ENCODE measurements around the gene FFAR4.

The FFAR4 gene

GRCh38 chr10:93601774-93602162 is 35.3 kb downstream of the FFAR4 start:
- Mint-ChIP-seq H3K27ac (no peak overlapping the region), H3K4me1 (peaks cover 4% of the 10 kb centered on the region), H3K9me3 (no peaks in the 10 kb centered on the region), H3K27me3 (peaks cover 25% of the 10 kb centered on the region), H3K4me3 (no peak overlapping the region), H3K36me3 (no peaks in the 10 kb centered on the region)

DNA sequence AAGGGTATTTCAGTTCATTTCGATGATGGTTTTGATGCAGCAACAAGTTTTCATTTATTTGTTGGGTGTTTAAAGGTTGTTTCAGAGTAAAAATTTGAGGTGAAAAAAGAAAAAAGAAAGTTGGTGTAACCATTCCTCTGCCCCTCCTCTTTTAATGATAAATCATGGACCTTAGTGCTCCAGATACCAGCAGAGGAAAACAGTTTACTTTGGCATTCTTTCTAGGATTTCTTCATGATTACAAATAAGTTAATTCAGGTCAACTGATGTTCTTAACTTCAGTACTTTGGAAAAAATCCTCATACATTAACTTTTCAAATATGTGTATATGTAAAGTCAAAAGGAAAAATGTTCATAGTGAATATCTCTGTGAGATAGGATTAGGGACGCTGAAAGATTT is 36.6 kb downstream of the FFAR4 start:
- Mint-ChIP-seq H3K4me3 (no peak overlapping the region), H3K9me3 (no peaks in the 10 kb centered on the region), H3K4me1 (peaks cover 4% of the 10 kb centered on the region), H3K36me3 (no peaks in the 10 kb centered on the region), H3K27me3 (peaks cover 27% of the 10 kb centered on the region), H3K27ac (no peak overlapping the region)

DNA sequence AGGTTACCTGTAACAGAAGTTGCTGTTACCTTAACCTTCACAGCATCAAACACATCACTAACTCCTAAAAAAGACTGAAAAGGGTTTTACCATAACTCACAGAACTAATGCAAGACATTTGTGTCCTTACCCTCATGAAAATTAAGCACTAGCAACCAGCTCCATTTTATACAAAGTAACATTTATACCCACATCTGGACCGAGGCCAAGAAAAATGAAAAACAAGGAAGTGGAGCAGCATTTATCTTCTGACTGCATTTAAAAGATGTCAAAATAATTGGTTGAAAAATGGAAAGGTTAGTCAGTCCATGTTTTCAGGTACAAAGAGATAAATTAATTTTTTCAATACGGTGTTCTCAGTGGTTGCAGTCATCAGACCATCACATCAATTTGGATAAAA is 37.7 kb downstream of the FFAR4 start:
- H3K36me3 Mint-ChIP-seq = no peaks in the 10 kb centered on the region
- H3K9me3 Mint-ChIP-seq = no peaks in the 10 kb centered on the region
- peaks cover 25% of the 10 kb centered on the region for H3K27me3 Mint-ChIP-seq
- H3K4me1 Mint-ChIP-seq = peaks cover 4% of the 10 kb centered on the region
- H3K27ac Mint-ChIP-seq = no peak overlapping the region
- H3K4me3 Mint-ChIP-seq = no peak overlapping the region

DNA sequence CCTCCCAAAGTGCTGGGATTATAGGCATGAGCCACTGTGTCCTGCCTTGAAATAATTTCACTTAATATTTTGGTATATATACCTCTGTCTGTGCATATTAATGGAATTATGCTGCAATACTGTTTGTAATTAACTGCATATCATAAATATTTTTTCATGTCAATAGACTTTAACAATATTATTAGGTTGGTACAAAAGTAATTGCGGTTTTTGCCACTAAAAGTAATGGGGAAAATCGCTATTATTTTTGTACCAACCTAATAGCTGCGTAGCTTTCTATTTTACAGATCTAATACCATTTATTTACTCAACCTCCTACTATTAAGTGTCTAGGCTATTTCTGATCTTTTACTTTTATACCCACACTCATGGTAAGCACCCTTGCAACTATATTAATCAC is 42.0 kb downstream of the FFAR4 start:
- Mint-ChIP-seq H3K4me3 (no peak overlapping the region), H3K27ac (no peak overlapping the region), H3K36me3 (no peaks in the 10 kb centered on the region), H3K4me1 (no peaks in the 10 kb centered on the region), H3K9me3 (no peaks in the 10 kb centered on the region), H3K27me3 (peaks cover 6% of the 10 kb centered on the region)

- H3K9me3 Mint-ChIP-seq = no peaks in the 10 kb centered on the region
- H3K4me1 Mint-ChIP-seq = no peaks in the 10 kb centered on the region
- no peak within 1 kb of the TSS for H3K27ac Mint-ChIP-seq
- H3K4me3 Mint-ChIP-seq = no peak within 1 kb of the TSS
- no peaks in the 10 kb centered on the region for H3K36me3 Mint-ChIP-seq
- H3K27me3 Mint-ChIP-seq = peaks cover 1% of the 10 kb centered on the region
Measured at GRCh38 chr10:93612311-93612710, 45.8 kb downstream of the FFAR4 start, which contains the start of gene PDE6C. Gene PDE6C, plus strand, starts transcription at chr10:93612537. Its CDS starts 189 bp downstream, at chr10:93612726.

DNA sequence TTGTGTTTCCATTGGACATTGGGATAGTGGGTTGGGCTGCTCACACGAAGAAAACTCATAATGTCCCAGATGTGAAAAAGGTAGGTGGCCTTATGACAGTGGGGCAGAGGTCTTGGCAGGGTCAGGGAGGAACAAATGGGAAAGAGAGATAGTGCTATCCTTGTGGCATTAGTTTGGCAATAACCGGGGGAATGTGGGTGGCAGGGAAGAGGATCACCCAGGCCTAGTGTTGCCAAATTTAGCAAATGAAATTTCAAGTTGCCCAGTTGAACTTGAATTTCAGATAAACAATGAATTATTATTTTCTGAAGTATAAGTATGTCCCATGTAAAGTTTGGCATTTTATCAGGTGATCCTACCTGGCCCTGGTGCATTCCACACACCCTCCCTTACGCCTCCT is 46.7 kb downstream of the FFAR4 start:
- Mint-ChIP-seq H3K9me3 (no peaks in the 10 kb centered on the region), H3K4me1 (no peaks in the 10 kb centered on the region), H3K27me3 (no peaks in the 10 kb centered on the region), H3K27ac (no peak overlapping the region), H3K4me3 (no peak overlapping the region), H3K36me3 (no peaks in the 10 kb centered on the region)

DNA sequence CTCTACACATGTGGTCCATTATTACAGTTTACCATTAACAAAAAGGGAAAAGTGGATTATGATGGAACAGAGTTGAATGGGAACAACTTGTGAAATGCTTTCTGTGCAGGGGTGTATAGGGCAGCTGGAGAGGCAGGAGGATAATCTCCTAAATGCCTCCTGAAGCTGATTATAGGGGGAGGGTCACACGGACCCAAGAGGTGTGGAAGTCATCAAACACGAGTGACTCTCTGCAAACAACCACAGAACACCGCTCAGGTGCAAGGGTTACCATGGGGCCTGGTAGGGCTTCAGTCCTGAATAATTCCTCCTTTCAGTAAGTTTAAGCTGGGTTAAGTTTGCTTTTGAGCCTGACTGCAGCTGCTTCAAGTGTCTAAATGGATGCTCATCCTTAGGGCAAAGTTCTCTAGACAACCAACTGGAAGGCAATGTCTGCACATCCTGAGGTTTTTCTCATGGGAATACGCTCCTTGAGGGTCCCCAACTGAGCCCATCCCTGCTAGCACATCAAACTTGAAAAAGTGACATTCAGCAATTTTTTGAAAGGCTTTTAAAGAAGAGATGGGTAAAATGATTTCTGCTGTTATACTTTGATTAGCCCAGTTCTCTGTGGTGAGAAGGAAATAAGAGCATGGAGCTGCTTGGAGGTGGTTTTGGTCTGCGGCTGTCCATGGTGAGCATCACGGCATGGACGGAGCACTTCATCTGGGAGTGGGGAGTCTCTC is 47.8 kb downstream of the FFAR4 start:
- no peak overlapping the region for H3K27ac Mint-ChIP-seq
- no peaks in the 10 kb centered on the region for H3K4me1 Mint-ChIP-seq
- no peak overlapping the region for H3K4me3 Mint-ChIP-seq
- no peaks in the 10 kb centered on the region for H3K9me3 Mint-ChIP-seq
- H3K27me3 Mint-ChIP-seq = no peaks in the 10 kb centered on the region
- no peaks in the 10 kb centered on the region for H3K36me3 Mint-ChIP-seq

- Mint-ChIP-seq H3K4me3 (no peak overlapping the region), H3K27ac (no peak overlapping the region), H3K4me1 (no peaks in the 10 kb centered on the region), H3K9me3 (no peaks in the 10 kb centered on the region), H3K36me3 (no peaks in the 10 kb centered on the region), H3K27me3 (no peaks in the 10 kb centered on the region)
Measured at GRCh38 chr10:93615576-93616235, 49.2 kb downstream of the FFAR4 start.

GRCh38 chr10:93620925-93621324 is 54.5 kb downstream of the FFAR4 start:
- Mint-ChIP-seq H3K4me3 (no peak overlapping the region), H3K27ac (no peak overlapping the region), H3K36me3 (no peaks in the 10 kb centered on the region), H3K4me1 (no peaks in the 10 kb centered on the region), H3K27me3 (peaks cover 5% of the 10 kb centered on the region), H3K9me3 (no peaks in the 10 kb centered on the region)

- Mint-ChIP-seq H3K4me3 (no peak overlapping the region), H3K27ac (no peak overlapping the region), H3K36me3 (no peaks in the 10 kb centered on the region), H3K4me1 (no peaks in the 10 kb centered on the region), H3K9me3 (no peaks in the 10 kb centered on the region), H3K27me3 (peaks cover 7% of the 10 kb centered on the region)
Measured at GRCh38 chr10:93622942-93623341, 56.5 kb downstream of the FFAR4 start.

DNA sequence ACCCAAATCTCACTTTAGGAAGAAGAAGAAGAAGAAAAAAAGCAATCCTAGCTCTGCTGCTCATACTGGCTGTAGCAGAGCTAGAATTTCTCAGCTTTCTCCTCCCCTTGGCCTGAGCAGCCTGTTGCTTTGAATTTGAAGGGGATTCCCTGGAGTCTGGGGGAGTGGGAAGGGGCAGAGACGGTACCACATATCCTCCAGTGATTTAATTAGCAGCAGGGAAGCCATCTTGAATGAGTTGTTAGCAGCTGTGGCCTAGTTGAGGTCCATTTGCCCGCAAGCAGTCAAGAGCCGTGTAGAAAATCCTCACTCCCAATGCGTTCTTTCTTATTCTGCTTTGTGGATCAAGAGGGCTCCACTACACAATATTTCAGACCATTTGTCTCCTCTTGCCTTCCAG is 62.4 kb downstream of the FFAR4 start:
- Mint-ChIP-seq H3K9me3 (no peaks in the 10 kb centered on the region), H3K27me3 (peaks cover 9% of the 10 kb centered on the region), H3K4me1 (no peaks in the 10 kb centered on the region), H3K36me3 (no peaks in the 10 kb centered on the region), H3K4me3 (no peak overlapping the region), H3K27ac (no peak overlapping the region)

DNA sequence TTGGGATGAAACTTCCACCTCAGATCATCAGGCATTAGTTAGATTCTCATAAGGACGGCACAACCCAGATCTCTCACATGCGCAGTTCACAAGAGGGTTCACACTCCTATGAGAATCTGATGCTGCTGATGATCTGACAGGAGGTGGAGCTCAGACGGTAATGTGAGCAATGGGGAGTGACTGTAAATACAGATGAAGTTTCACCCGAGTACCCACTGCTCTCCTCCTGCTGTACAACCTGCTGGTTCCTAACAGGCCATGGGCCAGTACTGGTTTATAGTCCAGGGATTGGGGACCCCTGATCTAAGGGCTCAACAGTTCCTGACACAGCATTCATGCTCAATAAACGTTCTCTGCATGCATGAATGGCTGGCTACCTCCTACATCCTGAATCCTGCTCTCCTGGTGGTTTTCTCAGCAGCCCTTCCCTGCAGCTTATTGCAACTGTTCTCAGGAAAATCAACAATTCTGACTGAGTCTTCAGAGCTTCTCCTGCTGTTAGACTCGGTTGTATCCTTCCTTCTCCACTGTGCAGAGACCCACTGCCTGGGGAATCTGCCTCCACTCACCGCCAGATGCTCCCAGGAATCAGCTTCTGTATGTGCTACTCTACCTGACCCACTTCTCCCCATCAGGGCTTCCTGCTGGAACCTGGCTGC is 63.3 kb downstream of the FFAR4 start:
- Mint-ChIP-seq H3K4me1 (no peaks in the 10 kb centered on the region), H3K36me3 (no peaks in the 10 kb centered on the region), H3K4me3 (no peak overlapping the region), H3K27ac (no peak overlapping the region), H3K27me3 (peaks cover 9% of the 10 kb centered on the region), H3K9me3 (no peaks in the 10 kb centered on the region)

GRCh38 chr10:93630625-93631557 is 64.4 kb downstream of the FFAR4 start:
- H3K4me1 Mint-ChIP-seq = no peaks in the 10 kb centered on the region
- peaks cover 4% of the 10 kb centered on the region for H3K27me3 Mint-ChIP-seq
- H3K36me3 Mint-ChIP-seq = no peaks in the 10 kb centered on the region
- H3K4me3 Mint-ChIP-seq = no peak overlapping the region
- H3K27ac Mint-ChIP-seq = no peak overlapping the region
- H3K9me3 Mint-ChIP-seq = no peaks in the 10 kb centered on the region
